Measurements from ENCODE around the gene ERFL. TPM values are rescaled to one million over a fixed set of nuclear protein-coding genes. Genes with fewer than 3 reads are reported as not detected.

Gene ERFL
- total RNA-seq, 1 donor from 2014 or later: not detected

DNA sequence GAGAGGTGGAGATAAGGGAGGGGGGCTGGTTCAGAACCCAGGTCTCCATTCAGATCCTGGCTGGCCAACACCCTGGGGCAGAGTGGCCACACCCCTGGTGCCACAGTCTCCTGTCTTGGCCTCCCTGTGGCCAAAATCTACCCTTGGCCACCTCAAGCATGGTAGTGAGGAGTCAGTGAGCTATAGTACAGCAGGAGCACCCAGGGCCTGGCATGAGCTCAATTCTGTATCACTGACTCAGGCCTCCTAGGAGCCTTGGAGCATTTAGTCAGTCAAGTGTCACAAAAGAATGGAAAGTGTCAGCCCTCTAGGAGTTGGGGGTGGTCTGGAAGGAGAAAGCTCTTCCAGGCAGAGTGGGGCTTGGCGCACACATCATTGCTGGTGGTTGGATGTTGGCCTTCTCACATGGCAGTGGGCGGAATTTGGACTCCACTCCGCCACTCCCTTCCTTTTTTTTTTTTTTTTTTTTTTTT lies 57.8 kb downstream of the ERFL start:
- intact Hi-C loops (cut with DNase I): no loop called here

DNA sequence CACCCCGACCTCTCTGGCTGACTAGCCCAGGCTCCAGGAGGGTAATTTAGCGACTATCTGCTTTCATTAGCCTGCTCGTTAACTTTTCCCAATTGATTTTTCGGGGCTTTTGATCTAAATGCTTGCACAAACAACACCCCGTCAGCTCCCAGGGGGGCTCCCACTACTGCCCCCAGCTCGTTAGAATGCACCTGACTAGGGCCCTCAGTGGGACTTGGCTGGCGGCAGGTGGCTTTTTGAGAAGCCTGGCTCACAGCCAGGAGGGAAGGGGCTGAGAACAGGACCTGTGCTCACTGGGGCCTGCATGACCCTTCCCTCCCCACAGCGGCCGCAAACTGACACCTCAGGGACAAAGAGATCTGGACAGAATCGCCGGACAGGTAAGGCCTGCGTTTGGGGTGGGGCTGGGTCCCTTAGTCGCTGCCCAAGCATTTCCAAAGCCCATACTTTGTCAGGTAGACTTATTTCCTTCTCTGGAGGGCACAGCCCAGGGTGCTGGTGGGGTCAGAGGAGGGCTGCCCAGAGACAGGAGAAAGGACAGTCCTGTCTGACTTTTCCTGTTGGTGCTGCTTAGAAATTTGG lies 58.8 kb downstream of the ERFL start:
- Histone ChIP-seq H3K27ac (no peak overlapping the region), H3K9me3 (no peaks in the 10 kb centered on the region), H3K4me1 (peaks cover 0 to 2% of the 10 kb centered on the region in 2 donors), H3K27me3 (no peaks in the 10 kb centered on the region), H3K4me3 (no peak overlapping the region), H3K36me3 (peaks cover 68 to 70% of the 10 kb centered on the region in 2 donors)
- intact Hi-C loops (cut with DNase I): no loop called here
- TF ChIP-seq, protein P1, sequence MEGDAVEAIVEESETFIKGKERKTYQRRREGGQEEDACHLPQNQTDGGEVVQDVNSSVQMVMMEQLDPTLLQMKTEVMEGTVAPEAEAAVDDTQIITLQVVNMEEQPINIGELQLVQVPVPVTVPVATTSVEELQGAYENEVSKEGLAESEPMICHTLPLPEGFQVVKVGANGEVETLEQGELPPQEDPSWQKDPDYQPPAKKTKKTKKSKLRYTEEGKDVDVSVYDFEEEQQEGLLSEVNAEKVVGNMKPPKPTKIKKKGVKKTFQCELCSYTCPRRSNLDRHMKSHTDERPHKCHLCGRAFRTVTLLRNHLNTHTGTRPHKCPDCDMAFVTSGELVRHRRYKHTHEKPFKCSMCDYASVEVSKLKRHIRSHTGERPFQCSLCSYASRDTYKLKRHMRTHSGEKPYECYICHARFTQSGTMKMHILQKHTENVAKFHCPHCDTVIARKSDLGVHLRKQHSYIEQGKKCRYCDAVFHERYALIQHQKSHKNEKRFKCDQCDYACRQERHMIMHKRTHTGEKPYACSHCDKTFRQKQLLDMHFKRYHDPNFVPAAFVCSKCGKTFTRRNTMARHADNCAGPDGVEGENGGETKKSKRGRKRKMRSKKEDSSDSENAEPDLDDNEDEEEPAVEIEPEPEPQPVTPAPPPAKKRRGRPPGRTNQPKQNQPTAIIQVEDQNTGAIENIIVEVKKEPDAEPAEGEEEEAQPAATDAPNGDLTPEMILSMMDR (IDR thresholded peaks at IDR 0.05): no peak
- no peak for DNase-seq (ENCODE audit: low spot score in 2 of 2)

More for the DNA sequence above, 57.8 kb downstream of the ERFL start:
- DNase-seq (ENCODE audit: low spot score in 2 of 2): no peak
- Histone ChIP-seq H3K4me3 (no peak overlapping the region), H3K27ac (no peak overlapping the region), H3K36me3 (peaks cover 59 to 60% of the 10 kb centered on the region in 2 donors), H3K9me3 (no peaks in the 10 kb centered on the region), H3K27me3 (no peaks in the 10 kb centered on the region), H3K4me1 (no peaks in the 10 kb centered on the region)
- TF ChIP-seq, protein P1 (IDR thresholded peaks at IDR 0.05): no peak

DNA sequence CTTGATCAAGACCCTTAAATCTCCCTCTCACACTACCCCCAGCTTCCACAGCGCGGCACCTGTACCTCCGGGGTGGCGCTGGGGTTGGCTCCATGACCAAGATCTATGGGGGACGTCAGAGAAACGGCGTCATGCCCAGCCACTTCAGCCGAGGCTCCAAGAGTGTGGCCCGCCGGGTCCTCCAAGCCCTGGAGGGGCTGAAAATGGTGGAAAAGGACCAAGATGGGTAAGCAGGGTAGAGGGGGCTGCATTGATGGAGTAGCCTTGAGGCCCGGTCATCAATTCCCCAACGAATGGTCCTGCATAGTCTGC lies 59.3 kb downstream of the ERFL start:
- no peak for DNase-seq (ENCODE audit: low spot score in 2 of 2)
- Histone ChIP-seq H3K27me3 (no peaks in the 10 kb centered on the region), H3K36me3 (peaks cover 74 to 75% of the 10 kb centered on the region in 2 donors), H3K4me1 (peaks cover 0 to 2% of the 10 kb centered on the region in 2 donors), H3K4me3 (no peak overlapping the region), H3K27ac (no peak overlapping the region), H3K9me3 (no peaks in the 10 kb centered on the region)
- intact Hi-C loops (cut with DNase I): no loop called here
- TF ChIP-seq, protein P1 (IDR thresholded peaks at IDR 0.05): no peak

DNA sequence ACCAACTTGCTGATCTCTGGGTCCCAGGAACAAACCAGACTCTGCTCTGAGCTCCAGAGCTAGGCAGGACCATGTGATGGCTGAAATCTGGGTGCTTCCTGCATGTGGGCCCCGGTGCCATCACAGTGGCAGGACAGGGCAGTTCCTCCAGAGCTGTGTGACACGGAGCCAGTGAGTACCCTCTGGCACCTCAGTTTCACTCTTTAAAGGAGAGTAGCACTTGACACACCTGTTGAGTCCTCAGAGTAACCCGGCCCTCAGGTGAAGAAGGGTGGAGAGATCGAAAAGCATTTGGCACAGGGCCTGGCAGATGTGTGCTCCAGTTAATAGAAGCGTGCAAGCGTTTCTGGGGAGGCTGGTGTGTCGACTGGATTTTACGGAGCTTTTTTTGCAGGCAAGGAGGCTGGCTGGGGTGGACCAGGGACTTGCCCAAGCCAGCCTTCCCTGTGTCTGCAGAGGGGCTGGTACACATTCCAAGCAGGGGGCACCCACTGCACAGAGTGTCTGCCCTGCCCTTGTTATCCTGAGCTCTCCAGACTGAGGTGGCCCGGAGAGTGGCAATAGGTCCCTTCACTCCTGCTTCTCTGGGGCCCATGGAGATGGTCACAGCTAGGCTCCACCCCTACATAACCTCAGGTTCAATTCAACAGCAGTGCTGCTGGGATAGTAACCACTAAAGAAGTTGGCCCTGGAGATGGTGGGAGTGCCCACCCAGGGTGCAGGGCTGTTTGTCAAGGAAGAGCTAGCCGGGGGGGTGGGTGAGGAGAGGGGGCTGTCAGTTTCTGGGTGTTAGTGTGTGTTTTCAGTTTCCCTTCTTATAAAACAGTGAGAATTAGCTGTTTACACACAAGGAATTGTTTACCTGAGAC lies 59.9 kb downstream of the ERFL start:
- Histone ChIP-seq H3K36me3 (peaks cover 78 to 79% of the 10 kb centered on the region in 2 donors), H3K27me3 (no peaks in the 10 kb centered on the region), H3K4me3 (no peak overlapping the region), H3K9me3 (no peaks in the 10 kb centered on the region), H3K27ac (no peak overlapping the region), H3K4me1 (peaks cover 0 to 2% of the 10 kb centered on the region in 2 donors)
- TF ChIP-seq, protein P1 (IDR thresholded peaks at IDR 0.05): no peak
- no peak for DNase-seq (ENCODE audit: low spot score in 2 of 2)
- intact Hi-C loops (cut with DNase I): no loop called here

DNA sequence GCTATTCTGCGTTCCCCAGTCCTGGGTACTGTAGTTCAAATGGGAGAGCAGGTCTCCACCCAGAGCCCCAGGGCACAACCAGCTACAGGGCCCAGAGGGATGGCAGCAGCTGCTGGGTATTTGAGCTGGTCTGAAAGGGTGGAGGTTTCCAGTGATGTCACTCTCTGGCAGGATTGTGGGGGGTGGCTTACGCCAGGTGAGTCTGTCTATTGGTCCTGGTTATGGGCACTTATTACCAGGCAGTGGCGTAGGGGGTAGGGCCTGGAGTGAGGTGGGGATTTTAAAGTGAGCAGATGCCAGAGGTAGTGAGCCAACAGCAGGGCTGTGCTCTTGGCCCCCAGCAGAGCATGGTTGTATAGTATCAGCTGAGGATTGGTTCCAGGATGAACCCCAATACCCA lies 62.0 kb downstream of the ERFL start:
- Histone ChIP-seq H3K36me3 (peaks cover 88 to 90% of the 10 kb centered on the region in 2 donors), H3K4me1 (peaks cover 17 to 18% of the 10 kb centered on the region in 2 donors), H3K27ac (no peak overlapping the region), H3K4me3 (no peak overlapping the region), H3K27me3 (no peaks in the 10 kb centered on the region), H3K9me3 (no peaks in the 10 kb centered on the region)
- intact Hi-C loops (cut with DNase I): no loop called here
- TF ChIP-seq, protein P1 (IDR thresholded peaks at IDR 0.05): no peak
- no peak for DNase-seq (ENCODE audit: low spot score in 2 of 2)

All from ascending aorta (tissue), 2 donors.